Posterior cingulate gyrus (tissue), 11 donors: ENCODE data around the gene TRERF1.
A peak's percentile ranks its signal among the peaks of the same experiment; 100 is the strongest.

Experiments used
- DNase-seq, 10 donors: peaks; one replicate each; pipeline versions ENCODE4 v3.0.0 to v3.0.0-alpha.2; 2020 to 2021; ENCODE audit warnings: mixed read lengths in 3 of 10
- intact Hi-C: fragments of 100-400 bp; cut with DNase I; formaldehyde crosslinking; loops from one replicate; pipeline ENCODE4 v1.15.1; 2023

The TRERF1 gene

DNA sequence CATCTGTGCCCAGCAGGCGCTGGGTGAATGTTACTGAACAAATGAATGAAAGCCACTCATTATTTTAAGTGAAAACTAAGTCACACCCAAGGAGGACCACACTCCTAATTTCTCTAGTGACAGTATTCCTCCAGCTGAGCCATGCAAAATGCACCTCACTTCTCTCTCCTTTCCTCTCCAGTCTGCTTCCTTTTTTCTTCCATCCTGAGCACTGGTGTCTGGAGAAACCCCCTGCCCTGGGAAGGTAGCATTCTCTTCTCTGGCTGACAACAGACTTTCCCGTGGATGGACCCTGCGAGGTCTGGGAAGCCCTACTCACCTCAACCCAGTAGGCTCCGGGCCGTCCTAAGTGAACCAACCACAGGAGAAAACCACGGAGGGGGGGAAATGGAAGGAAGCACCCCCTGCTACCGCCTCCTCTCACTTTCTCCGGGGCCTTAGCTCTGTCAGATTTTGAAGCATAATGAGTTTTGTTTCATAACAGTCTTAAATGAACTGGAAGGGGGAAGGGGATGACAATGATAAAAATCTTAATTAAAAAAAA lies 22.6 kb downstream of the TRERF1 start:
- peak in 1 of 10 donors; percentile 31 for DNase-seq
- intact Hi-C loops = no loop called here

DNA sequence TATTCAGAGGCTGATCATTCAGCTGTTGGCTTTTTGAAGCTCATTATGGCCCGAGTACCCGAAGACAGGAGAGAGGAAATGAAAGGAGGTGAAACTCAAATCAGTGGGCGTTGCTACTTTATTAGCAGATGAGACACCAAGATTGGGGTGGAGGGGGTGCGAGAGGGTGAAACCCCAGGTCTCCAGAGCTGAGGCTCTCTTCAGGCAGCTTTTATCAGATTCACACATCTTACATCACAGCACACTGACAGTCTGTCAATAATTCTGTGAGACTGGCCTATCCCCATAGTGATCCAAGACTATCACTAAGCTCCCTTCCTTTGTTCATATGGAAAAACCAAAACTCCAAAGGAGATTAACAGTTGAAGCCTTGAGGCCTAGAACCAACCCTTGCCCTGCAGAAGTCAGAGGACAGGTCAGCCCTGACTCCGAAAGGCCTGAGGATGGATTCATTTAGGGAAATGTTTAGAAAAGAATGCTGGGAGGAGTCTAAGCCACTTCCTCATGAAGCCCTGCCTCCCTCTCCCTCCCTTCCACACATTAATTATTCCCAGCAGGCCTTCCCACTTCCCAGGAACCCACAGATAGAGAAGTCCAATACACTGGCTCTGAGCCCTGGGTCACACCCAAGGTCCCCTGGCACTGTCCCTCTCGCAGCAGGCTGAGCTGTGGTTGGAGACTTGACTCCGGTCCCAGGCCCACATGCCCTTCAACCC lies 23.2 kb downstream of the TRERF1 start:
- DNase-seq = peak in 1 of 10 donors; percentile 77
- intact Hi-C loops = no loop called here

DNA sequence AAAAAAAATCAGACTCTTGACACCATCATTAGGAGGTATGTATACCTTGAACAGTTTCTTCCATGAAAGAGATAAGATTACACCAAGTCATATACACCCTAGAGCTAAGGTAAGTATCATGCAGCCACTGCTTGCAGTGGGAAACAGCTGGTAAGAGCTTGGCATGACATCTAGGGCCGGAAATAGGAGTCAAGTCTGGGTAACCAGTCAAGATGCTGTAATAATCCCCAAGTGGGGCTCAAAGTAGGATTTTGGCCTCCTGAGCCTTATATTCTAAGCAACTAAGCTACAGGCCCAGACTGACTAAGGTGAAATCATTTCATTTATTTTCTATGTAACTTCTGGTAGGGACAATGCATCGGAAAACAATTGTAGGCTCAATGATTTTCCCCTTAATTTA lies 23.9 kb downstream of the TRERF1 start:
- intact Hi-C loops = no loop called here
- no peak for DNase-seq

DNA sequence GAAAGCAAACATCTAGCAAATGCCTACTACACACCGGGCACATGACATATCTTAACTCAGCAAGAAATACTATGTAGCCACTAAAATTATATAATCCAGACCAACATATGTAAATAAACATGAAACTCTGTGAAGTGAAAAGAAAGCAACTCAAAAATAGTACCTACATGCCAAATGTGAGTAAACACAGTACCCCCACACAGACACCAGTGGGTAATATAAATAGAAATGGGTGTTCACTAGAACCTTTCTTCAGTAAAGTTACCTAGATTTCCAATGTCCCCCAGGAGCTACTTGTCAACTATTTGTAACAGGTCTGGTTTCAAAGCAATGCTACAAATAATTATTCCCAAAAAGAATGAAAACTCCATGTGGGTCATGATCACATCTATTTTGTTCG lies 25.5 kb downstream of the TRERF1 start:
- intact Hi-C loops = no loop called here
- no peak for DNase-seq

DNA sequence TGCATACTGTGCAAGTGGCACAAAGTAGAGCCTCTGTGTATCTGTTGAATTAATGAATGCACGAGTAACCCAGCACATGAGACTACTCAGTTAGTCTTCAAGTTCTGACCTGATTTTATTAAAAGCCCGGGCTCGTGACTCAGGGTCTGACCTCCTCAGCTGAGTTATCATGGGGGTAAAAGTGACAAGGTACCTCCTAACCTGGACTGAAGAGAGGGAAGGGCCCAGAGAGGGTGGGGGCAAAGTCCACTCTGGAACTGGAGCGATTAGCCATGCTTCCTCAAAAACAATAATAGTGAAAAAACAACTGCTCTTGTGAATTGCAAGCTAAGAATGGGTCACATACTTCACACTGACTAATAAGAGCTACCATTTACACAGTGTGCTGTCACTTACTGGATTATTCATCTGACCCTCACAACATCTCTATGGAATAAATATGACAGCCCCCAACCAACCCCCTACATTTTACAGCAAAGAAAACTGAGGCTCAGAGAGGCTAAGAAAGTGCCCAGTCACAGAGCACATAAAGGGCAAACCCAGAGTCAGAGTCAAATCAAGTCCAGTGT lies 26.7 kb downstream of the TRERF1 start:
- intact Hi-C loops = no loop called here
- no peak for DNase-seq

DNA sequence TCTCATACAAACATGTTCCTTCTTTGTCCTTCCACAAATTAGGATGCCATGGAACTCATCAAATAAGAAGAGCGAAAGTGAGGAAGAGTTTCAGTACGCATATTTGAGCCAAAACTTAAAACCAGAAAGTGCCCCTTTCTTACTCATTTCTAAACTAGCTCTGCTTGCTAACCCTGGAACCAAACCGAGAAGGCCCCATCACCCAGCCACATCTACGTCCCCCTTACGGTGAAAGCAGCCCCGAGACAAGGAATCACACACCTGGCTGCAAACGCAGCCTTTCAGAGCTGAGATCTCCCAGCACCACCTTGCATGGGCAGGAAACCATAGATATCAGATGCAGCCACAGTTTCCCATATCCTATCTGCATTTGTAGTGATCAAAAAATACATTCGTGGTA lies 28.5 kb downstream of the TRERF1 start:
- no peak for DNase-seq
- intact Hi-C loops = no loop called here

DNA sequence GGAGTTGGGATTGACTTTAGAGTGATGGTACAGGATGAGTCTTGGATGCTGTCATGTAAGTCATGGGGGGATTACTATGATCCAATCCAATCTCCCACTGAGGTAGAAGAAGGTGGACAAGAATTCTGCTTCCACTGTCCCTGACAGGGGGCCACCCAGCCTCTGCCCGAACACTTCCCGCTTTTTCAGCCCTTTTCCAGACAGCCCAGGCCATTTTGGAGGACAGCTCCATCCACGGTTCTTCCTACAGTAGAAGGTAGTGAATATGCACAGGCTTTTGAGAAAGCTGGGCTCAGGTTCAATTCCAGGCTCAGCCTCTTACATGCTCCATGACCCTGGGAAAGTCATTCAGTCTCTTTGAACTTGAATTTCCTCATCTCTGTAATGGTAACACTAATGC lies 31.0 kb downstream of the TRERF1 start:
- intact Hi-C loops = no loop called here
- DNase-seq = no peak

DNA sequence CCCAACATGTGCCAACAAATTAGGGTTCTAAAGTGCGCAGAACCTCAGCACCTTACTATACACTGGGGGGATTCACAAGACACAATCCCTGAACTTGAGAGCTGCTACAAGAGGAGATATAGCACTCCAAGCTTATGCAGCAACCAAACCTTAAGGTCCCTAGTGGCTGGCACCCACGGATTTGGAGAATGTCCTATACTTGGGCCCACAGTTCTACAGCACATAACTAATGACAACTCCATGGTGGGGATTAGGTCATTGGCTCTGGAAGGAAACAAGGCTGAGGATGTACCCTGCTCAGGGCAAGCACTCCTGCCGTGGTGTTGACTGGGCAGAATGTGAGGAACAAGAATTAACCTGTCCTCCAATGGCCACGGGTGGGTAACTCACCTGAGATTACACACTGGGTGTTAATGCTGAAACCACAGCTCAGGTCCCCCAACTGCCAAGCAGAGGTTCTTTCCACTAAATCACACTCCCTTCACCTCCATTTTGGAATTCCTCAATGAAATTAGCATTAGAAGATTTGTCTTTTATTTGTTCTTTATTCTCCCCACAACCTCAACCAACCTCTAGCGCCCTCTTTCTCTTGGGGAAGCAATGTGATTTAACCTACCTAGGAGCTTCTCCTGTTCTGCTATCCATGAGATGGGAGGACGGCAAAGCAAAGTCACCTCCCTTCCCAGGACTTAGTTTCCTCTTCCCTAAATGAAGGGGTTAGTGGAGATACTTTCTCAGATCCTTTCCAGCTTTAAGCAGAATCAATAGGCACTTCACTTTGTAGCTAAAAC lies 32.0 kb downstream of the TRERF1 start:
- intact Hi-C loops = no loop called here
- no peak for DNase-seq

DNA sequence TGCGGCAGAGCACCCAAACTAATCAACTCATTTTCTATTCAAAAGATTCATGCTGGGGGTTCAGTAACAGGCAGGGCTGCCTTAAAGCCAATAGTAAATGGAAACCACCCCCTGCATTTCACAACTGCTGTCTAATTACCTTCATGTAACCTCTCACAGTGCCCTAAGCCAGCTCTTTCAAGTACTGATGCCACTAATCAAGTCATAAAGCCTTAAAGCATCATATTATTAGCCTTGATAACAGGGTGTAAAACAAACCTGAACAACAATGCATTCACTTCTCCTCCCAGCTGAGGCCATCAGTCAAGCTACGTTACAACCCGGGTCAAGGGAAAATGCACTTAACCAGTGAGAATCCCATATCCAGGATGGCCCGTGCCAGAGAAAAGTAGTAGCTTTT lies 33.0 kb downstream of the TRERF1 start:
- DNase-seq = no peak
- intact Hi-C loops = no loop called here

DNA sequence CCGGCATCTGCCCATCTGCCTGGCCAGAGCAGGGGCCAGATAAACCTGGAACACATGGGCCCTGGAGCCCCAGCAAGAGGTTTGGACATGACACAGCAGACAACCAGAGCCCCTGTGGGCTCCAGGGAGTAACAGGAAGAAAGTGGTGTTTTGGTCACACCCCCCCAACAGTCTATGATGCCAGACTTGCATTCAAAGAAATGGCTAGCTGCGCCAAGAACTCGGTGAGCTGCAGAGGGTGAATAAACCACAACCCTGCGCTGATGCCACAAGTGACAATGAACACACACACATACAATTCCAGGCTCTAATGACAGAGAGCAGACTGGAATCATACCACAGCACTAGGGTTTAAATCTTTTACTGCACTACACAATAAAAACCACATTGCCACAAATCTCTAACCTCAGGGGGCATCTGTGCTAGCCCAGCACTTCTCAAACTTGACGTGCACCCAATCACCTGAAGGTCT lies 34.0 kb downstream of the TRERF1 start:
- DNase-seq = no peak

DNA sequence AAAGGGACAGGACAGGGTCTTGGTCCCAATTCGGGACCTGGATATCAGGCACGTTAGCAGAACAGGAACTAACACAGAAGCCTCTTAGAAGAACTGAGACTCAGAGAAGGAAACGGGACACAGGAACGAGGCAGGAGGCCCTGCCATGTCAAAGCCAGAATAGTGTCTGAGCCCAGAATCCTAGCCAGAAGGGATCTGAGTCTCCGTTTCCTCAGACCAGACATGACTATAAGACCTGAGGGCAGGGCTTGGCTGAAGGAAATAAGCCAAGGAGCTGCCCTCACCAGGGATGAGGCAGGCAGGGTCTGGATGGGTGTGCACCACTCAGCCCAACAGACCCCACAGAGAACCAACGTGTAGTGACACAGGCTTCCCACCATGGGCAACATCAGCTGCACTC lies 40.3 kb downstream of the TRERF1 start:
- intact Hi-C loops = no loop called here
- DNase-seq = no peak

More for the DNA sequence above, 34.0 kb downstream of the TRERF1 start:
- intact Hi-C loops = no loop called here

DNA sequence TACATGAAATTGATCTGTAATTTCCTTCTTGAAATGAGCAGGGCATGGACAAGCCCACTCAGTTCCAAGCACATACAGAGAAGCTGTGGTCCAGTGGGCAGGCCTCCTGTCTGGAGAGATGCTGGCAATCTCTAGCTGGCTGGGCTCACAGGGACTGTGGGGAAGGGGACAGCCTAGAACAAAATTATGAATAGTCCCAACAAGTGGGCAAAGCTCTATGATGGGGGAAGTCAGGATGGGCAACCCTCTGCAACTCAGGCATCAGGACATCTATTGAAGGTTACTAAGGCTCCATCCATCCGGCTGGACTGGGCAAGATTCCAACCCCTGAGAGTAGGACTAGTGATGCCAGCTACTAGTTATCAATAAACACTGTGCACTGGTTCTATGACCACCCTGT lies 40.9 kb downstream of the TRERF1 start:
- no peak for DNase-seq
- intact Hi-C loops = no loop called here

DNA sequence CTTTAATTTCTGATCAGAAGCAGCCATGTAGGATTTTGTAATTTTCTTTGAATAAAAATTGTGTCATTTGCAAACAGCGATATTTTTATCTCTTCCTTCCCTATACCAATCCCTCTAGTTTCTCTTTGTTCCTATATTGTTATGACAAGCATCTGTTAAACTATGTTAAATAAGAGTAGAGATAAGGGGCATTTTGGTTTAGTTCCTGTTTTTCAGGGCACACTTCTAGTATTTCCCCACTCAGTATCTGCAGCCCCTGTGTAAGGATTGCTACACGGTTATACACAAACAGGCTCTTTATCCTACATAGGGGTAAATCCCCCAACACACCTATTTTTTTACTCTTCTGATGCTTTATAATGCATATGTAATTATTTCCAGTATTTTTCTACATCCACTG lies 42.1 kb downstream of the TRERF1 start:
- no peak for DNase-seq
- intact Hi-C loops = no loop called here

DNA sequence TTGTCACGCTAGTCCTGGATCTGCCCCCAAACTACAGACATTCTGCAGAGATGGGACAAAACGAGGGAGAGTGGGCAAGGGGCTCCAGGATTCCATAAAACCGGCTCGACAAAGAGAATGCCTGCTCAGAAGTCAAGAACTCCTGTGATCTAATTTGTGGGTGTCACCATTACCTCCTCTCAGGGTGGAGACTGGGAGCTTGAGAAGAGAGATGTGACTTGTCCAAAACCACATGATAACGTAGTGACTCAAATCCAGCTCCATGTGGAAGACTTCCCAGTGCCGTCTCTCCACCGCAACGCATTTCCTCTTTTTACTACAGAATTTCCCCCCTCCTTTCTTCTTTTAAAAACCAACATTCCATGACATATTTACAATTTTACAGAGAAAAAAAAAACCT lies 44.3 kb downstream of the TRERF1 start:
- intact Hi-C loops = no loop called here
- no peak for DNase-seq

DNA sequence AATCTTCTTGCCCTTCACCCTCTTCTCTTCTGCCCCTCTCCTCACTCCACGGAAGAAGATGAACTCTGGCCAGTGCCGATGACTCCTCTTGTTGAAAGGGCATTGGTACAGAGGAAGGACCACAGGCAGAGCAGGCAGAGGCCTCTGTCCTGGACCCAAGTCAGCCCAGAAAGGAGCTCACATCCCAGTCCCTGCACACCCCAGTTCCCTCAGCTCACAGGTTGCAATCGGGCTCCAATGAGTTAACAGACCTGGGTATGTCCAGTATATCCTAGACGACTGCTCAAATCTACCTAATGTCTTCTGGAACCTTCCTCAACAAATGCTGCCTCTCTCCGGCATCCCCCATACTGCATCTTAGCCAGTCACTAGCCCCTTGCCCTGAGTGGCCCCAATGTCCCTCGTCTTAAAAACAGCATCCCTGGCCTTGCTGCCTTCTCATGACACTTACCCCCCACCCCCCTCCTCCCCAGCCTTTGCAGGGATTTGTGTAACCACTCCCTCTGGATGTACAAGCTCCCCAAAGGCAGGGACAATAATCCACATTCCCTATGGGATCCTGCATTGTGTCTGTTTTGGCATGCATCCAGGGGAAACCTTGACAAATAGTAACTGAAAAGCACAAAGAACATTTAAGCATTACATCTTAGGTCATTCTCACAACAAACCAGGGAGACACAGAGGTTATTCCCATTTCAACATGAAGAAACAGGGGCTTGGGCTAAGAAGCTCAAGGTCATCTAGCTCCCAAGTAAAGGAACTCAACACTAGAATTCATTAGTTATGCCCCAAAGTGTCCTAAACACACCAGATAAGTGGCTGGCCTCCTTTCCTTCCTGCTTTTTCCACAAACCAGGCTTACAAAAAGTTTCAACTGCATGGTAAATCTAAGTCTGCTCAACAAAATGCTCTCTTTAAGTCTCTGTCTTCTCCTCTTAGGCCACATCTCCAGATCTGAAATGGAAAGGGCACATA lies 45.1 kb downstream of the TRERF1 start:
- DNase-seq = no peak

DNA sequence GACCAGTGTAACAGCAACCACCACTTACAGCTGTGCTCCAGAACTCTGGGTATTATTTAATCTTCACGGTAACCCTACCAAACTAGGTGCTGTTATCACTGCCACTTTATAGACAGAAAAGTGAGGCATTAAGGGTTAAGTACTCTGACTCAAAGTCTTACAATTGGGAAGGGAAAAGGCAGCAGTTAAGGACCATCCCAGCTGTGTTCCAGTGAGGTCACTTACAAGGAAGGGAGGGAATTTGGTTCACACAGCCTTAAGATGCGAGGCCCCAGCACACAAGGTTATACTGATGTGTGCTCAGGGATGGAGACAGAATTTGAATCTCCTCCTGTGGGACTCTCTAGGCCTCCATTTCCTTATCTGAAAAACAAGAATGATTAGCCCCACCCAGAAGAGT lies 46.7 kb downstream of the TRERF1 start:
- DNase-seq = no peak
- intact Hi-C loops = no loop called here

More for the DNA sequence above, 45.1 kb downstream of the TRERF1 start:
- intact Hi-C loops = no loop called here

DNA sequence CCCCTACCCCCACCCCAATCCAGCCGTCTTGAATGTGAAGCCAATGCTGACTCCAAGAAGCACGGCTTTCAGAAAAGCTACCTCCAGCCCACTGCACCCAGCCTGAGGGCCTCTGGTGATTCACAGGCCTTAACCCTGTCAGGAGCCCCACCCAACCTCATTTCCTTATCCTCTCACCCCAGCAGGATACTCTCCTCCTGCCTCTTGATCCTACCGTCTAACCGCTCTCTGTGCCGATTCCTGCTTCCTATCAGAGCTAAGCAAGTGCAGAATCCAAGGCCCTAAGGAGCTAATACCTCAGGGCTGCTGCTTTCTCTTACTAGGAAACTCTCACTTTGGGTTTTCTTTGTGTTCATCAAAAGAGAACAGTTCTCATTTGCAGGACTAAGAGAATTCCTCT lies 47.2 kb downstream of the TRERF1 start:
- intact Hi-C loops = no loop called here
- no peak for DNase-seq

DNA sequence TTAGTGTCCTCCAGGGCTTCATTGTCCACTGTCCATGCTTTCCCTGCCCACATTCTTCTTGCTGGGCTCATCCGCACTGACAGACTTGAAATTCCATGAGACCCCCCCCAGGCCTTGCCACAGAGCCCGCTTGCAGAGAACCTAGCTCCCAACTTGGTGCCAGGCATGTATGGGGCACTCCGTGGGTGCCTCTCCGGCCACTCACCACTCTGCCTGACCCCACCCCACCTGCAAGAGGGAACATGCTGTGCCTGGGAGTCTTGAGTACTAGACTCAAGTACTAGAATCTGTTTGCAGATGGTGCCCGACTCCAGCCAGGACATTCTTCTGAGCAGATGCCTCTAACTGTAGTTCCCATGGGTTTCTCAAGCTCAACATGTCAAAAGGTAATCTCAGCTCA lies 47.9 kb downstream of the TRERF1 start:
- intact Hi-C loops = no loop called here
- DNase-seq = no peak

DNA sequence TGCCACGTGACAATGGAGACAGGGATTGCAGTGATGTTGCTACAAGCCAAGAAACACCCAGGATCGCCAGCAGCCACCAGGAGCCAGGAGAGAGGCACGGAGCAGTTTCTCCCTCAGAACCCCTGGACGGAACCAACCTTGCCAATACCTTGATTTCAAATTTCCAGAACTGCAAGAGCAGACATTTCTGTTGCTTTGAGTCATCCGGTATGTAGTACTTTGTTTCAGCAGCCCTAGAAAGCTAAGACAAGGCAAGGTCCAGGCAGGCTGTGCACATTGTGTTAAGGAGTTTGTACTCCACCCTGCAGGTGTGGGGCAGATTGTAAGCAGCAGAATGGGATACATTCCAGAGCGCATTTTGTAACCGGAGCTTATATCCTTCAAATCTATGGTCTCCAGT lies 48.3 kb downstream of the TRERF1 start:
- intact Hi-C loops = no loop called here
- DNase-seq = no peak

DNA sequence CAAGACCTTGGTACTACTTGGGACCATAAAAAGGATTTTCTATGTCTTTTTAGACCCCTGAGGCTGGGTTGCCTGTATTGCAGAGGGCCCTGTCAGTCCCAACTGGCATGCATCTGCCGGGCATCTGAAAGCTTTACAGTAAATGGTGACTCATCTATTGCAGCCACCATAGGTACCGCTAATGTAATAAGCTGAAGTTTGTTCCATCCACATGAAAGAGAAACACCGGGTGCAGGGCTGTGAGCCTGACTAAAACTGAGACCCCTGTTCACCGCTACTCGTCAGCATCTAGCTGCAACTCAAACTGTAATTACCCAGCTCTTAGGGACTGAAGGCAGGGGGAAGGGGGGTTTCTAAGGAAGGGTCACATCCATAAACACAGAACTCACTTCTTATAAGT lies 49.5 kb downstream of the TRERF1 start:
- intact Hi-C loops = no loop called here
- DNase-seq = no peak
